ENCODE data around the gene PARD3. TPM values are rescaled to one million over a fixed set of nuclear protein-coding genes. Genes with fewer than 3 reads are reported as not detected.

Gene PARD3
- total RNA-seq, 1 experiment from 2014 or later, result 154 TPM

- H3K27ac ChIP-seq (ENCODE audit: low read length), result no peak overlapping the region
- ATAC-seq (no peak), DNase-seq (no peak)
- no peak overlapping the region for H3K4me2 ChIP-seq (ENCODE audit: low read length)
- H3K36me3 ChIP-seq (ENCODE audit: low read depth, low read length), result no peaks in the 10 kb centered on the region
- TF ChIP-seq, protein P1, sequence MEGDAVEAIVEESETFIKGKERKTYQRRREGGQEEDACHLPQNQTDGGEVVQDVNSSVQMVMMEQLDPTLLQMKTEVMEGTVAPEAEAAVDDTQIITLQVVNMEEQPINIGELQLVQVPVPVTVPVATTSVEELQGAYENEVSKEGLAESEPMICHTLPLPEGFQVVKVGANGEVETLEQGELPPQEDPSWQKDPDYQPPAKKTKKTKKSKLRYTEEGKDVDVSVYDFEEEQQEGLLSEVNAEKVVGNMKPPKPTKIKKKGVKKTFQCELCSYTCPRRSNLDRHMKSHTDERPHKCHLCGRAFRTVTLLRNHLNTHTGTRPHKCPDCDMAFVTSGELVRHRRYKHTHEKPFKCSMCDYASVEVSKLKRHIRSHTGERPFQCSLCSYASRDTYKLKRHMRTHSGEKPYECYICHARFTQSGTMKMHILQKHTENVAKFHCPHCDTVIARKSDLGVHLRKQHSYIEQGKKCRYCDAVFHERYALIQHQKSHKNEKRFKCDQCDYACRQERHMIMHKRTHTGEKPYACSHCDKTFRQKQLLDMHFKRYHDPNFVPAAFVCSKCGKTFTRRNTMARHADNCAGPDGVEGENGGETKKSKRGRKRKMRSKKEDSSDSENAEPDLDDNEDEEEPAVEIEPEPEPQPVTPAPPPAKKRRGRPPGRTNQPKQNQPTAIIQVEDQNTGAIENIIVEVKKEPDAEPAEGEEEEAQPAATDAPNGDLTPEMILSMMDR (conservative IDR thresholded peaks at IDR 0.05; ENCODE audit: low read depth, low read length), result no peak
- no peak for TF ChIP-seq EZH2phosphoT487 (IDR thresholded peaks at IDR 0.05; ENCODE audit: borderline replicate concordance, low read length)
- no peak for TF ChIP-seq EZH2 (IDR thresholded peaks at IDR 0.05; ENCODE audit: low read length, unreplicated experiment)
- intact Hi-C loops (cut with micrococcal nuclease), result no loop called here
- no peak overlapping the region for H2AFZ ChIP-seq (ENCODE audit: low read length)
- H3K79me2 ChIP-seq (ENCODE audit: low read length), result no peaks in the 10 kb centered on the region
- H3K9ac ChIP-seq (ENCODE audit: low read length), result no peak overlapping the region
- H4K20me1 ChIP-seq (ENCODE audit: low read length), result no peaks in the 10 kb centered on the region
- no TSS peak for BruUV-seq (replicated peaks)
- H3K9me2 ChIP-seq (replicated peaks; ENCODE audit: low read length), result no peaks in the 10 kb centered on the region
- H3K27me3 ChIP-seq (ENCODE audit: low read length), result no peaks in the 10 kb centered on the region
- ChIA-PET CTCF (no interaction called here), POLR2A (ENCODE audit: unreplicated experiment) (interaction anchor here (0.6 kb wide), 1 partner anchor 16 kb away, joined by 3 read pairs; no protein-coding TSS in a partner anchor)
- H3K4me1 ChIP-seq (ENCODE audit: insufficient read depth, low read length), result peaks cover 32% of the 10 kb centered on the region
- no peak overlapping the region for H3K4me3 ChIP-seq (ENCODE audit: low read length)
- peaks cover 5% of the 10 kb centered on the region for H3F3A ChIP-seq (ENCODE audit: low read length, unreplicated experiment)
- no peaks in the 10 kb centered on the region for H3K9me3 ChIP-seq (ENCODE audit: low read length)
Measured at GRCh38 chr10:34141032-34141680, 673.9 kb downstream of the PARD3 start.

GRCh38 chr10:34139559-34139958 is 675.5 kb downstream of the PARD3 start:
- no peak for ATAC-seq
- intact Hi-C loops (cut with micrococcal nuclease), result loop anchor here (2.0 to 5.0 kb wide), 2 partner anchors 581 to 802 kb away; no protein-coding TSS in a partner anchor
- no peak overlapping the region for H3K4me3 ChIP-seq (ENCODE audit: low read length)
- H3K27me3 ChIP-seq (ENCODE audit: low read length), result no peaks in the 10 kb centered on the region
- no peak overlapping the region for H3K9ac ChIP-seq (ENCODE audit: low read length)
- ChIA-PET POLR2A (ENCODE audit: unreplicated experiment) (no interaction called here), CTCF (no interaction called here)
- H3F3A ChIP-seq (ENCODE audit: low read length, unreplicated experiment), result peaks cover 5% of the 10 kb centered on the region
- H4K20me1 ChIP-seq (ENCODE audit: low read length), result no peaks in the 10 kb centered on the region
- BruUV-seq (replicated peaks), result no TSS peak
- no peak overlapping the region for H3K27ac ChIP-seq (ENCODE audit: low read length)
- H3K9me3 ChIP-seq (ENCODE audit: low read length), result no peaks in the 10 kb centered on the region
- peaks cover 23% of the 10 kb centered on the region for H3K4me1 ChIP-seq (ENCODE audit: insufficient read depth, low read length)
- H3K79me2 ChIP-seq (ENCODE audit: low read length), result no peaks in the 10 kb centered on the region
- no peaks in the 10 kb centered on the region; the same call in 1 of the 2 replicates for H3K9me2 ChIP-seq (replicated peaks; ENCODE audit: low read length)
- H2AFZ ChIP-seq (ENCODE audit: low read length), result no peak overlapping the region
- TF ChIP-seq EZH2 (IDR thresholded peaks at IDR 0.05; ENCODE audit: low read length, unreplicated experiment) (no peak), EZH2phosphoT487 (IDR thresholded peaks at IDR 0.05; ENCODE audit: borderline replicate concordance, low read length) (no peak)
- TF ChIP-seq, protein P1 (conservative IDR thresholded peaks at IDR 0.05; ENCODE audit: low read depth, low read length), result no peak
- H3K36me3 ChIP-seq (ENCODE audit: low read depth, low read length), result no peaks in the 10 kb centered on the region
- no peak overlapping the region for H3K4me2 ChIP-seq (ENCODE audit: low read length)
- DNase-seq, result peak; percentile 42

DNA sequence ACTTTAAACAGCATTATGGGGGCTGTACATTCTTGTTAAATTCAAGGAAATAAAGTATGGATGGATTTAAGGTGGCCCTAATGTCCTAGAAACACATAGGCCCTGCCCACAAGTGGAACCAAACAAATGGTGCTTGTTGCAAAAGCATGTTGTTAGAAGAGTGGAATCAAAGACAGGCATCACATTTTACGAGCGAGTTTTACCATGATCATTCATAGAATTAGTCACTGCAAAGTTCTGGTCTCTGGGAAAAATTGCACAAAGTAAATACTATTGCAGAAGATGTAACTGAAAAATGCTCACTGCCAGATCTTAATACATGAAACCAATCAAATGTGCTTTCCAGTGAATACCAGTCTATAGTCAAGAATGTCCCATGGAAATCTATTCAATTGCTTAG is 677.1 kb downstream of the PARD3 start:
- no peaks in the 10 kb centered on the region for H3K9me3 ChIP-seq (ENCODE audit: low read length)
- ChIA-PET CTCF (no interaction called here), POLR2A (ENCODE audit: unreplicated experiment) (no interaction called here)
- no peaks in the 10 kb centered on the region for H3K79me2 ChIP-seq (ENCODE audit: low read length)
- no peak overlapping the region for H3K4me3 ChIP-seq (ENCODE audit: low read length)
- TF ChIP-seq EZH2 (IDR thresholded peaks at IDR 0.05; ENCODE audit: low read length, unreplicated experiment) (no peak), EZH2phosphoT487 (IDR thresholded peaks at IDR 0.05; ENCODE audit: borderline replicate concordance, low read length) (no peak)
- TF ChIP-seq, protein P1 (conservative IDR thresholded peaks at IDR 0.05; ENCODE audit: low read depth, low read length), result no peak
- H3F3A ChIP-seq (ENCODE audit: low read length, unreplicated experiment), result peaks cover 5% of the 10 kb centered on the region
- H3K4me1 ChIP-seq (ENCODE audit: insufficient read depth, low read length), result peaks cover 23% of the 10 kb centered on the region
- DNase-seq (peak; percentile 100), ATAC-seq (peak; percentile 93)
- H3K4me2 ChIP-seq (ENCODE audit: low read length), result peak overlapping the region; percentile 49
- H3K9ac ChIP-seq (ENCODE audit: low read length), result peak overlapping the region; percentile 50
- H2AFZ ChIP-seq (ENCODE audit: low read length), result peak overlapping the region; percentile 25
- no peaks in the 10 kb centered on the region for H3K27me3 ChIP-seq (ENCODE audit: low read length)
- no peaks in the 10 kb centered on the region; the same call in 1 of the 2 replicates for H3K9me2 ChIP-seq (replicated peaks; ENCODE audit: low read length)
- peak overlapping the region; percentile 81 for H3K27ac ChIP-seq (ENCODE audit: low read length)
- H4K20me1 ChIP-seq (ENCODE audit: low read length), result no peaks in the 10 kb centered on the region
- H3K36me3 ChIP-seq (ENCODE audit: low read depth, low read length), result no peaks in the 10 kb centered on the region
- BruUV-seq (replicated peaks), result no TSS peak
- intact Hi-C loops (cut with micrococcal nuclease), result loop anchor here (1.0 to 5.0 kb wide), 4 partner anchors 47 to 801 kb away; no protein-coding TSS in a partner anchor
